Neural crest cell (in vitro differentiated cells): Measurements from ENCODE around the gene AUTS2. TPM values are rescaled to one million over a fixed set of nuclear protein-coding genes. Genes with fewer than 3 reads are reported as not detected.

Experiments used
- DNase-seq: peaks from one replicate; pipeline ENCODE4 v3.0.0; 2021; ENCODE audit warnings: low read depth, mixed read lengths, low spot score
- H3K27ac Mint-ChIP-seq: one replicate; pipeline ENCODE4 v1.8.0; 2021; ENCODE audit warnings: mild to moderate bottlenecking, mixed read lengths; ENCODE audit not compliant: unreplicated experiment
- H3K27me3 Mint-ChIP-seq: 2 replicates; pipeline ENCODE4 v1.8.0; 2021; ENCODE audit warnings: low read depth, mild to moderate bottlenecking, mixed read lengths
- H3K36me3 Mint-ChIP-seq: 2 replicates; pipeline ENCODE4 v1.8.0; 2021; ENCODE audit warnings: low read depth, mild to moderate bottlenecking, mixed read lengths
- H3K4me1 Mint-ChIP-seq: 2 replicates; pipeline ENCODE4 v1.8.0; 2021; ENCODE audit warnings: mixed read lengths
- H3K4me3 Mint-ChIP-seq: one replicate; pipeline ENCODE4 v1.8.0; 2021; ENCODE audit warnings: mild to moderate bottlenecking, mixed read lengths
- H3K9me3 Mint-ChIP-seq: 2 replicates; pipeline ENCODE4 v1.8.0; 2021; ENCODE audit warnings: mixed read lengths
- total RNA-seq: library from RNA; stranded (reverse); gene quantifications from 2 replicates; pipeline ENCODE4 v1.2.1, GENCODE V29; 2021
- TF ChIP-seq, protein P1 (sequence below): fragments of 200-600 bp; sonication (generic); conservative IDR thresholded peaks from 2 replicates; pipeline ENCODE4 v1.5.0; 2021; ENCODE audit warnings: antibody characterized with exemption, mild to moderate bottlenecking

AUTS2 gene
- total RNA-seq, 1 donor from 2014 or later = 152 TPM

DNA sequence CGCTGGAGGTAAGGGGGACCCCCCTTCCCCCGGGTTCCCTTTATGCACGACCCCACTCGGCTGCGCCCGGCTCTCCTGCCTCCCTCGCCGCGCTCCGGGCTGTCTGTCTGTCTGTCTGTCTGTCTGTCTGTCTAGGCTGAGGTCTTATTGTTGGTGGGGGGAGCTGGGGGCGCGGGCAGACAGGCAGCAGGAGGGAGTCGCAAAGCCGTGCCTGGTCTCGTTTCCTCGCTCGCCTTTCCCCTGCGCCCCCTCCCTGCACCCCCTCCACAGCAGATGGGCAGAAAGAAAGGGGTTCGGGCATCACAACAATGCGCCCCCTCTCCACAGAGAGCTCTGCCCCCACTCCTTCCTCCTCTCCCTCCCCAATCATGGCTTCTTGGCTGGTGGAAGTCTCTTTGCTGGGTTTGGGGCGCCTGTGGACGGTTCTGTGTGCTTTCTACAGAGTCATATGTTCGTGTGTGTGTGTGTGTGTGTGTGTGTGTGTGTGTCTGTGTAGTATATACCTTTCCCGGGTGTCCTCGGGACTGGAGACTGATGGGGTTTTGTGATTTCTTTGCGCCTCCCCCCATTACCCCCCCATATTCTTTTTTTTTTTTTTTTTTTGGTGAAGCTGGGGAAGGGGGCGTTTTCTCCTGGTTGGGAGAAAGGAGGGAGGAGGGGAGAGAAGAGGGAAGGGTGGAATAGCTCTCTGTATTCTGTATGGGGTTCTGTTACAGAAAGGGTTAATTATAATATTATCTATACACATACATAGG lies 1.9 kb downstream of the AUTS2 start:
- DNase-seq = no peak
- Mint-ChIP-seq H3K4me3 (no peak overlapping the region), H3K27ac (peak overlapping the region; percentile 89), H3K4me1 (peaks cover 18% of the 10 kb centered on the region), H3K36me3 (no peaks in the 10 kb centered on the region), H3K9me3 (no peaks in the 10 kb centered on the region), H3K27me3 (peaks cover 23% of the 10 kb centered on the region)
- TF ChIP-seq, protein P1, sequence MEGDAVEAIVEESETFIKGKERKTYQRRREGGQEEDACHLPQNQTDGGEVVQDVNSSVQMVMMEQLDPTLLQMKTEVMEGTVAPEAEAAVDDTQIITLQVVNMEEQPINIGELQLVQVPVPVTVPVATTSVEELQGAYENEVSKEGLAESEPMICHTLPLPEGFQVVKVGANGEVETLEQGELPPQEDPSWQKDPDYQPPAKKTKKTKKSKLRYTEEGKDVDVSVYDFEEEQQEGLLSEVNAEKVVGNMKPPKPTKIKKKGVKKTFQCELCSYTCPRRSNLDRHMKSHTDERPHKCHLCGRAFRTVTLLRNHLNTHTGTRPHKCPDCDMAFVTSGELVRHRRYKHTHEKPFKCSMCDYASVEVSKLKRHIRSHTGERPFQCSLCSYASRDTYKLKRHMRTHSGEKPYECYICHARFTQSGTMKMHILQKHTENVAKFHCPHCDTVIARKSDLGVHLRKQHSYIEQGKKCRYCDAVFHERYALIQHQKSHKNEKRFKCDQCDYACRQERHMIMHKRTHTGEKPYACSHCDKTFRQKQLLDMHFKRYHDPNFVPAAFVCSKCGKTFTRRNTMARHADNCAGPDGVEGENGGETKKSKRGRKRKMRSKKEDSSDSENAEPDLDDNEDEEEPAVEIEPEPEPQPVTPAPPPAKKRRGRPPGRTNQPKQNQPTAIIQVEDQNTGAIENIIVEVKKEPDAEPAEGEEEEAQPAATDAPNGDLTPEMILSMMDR = no peak

DNA sequence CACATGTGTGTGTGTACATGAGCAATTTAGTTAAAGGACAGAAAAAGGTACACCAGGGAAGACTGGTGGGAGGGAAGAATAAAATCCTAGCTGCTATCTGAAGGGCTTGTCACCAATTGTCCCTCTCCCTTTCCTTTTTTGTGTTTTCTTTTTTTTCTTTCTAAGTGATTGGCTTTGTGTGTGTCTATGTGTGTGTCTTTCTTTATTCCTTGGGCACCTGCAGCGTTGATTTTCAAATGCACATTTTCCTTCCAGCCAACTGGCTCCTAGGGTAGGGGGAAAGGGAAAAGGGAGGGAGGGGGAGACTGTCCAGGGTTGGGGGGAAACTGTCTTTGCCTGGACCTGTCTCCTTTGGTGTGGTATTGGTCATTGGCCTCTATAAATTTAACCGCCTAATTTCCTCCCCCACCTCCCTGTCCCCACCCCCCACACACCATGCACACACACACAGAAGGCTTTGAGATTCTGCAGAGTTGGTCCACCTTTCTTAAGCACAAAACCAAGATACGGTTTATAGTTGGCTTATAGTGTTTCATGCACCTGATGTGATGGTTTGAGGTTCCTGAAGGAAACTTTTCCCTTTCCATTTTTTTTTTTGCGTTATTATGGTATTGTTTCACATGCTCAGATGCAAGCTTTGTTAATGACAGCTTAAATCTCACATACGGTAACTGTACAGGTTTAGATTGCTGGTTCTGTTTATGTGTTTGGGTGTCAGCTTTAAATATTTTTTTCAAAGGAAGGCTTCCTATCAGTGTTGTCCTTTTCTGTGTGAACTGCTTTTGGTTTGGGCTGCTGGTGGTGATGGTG lies 2.6 kb downstream of the AUTS2 start:
- Mint-ChIP-seq H3K4me3 (no peak overlapping the region), H3K27ac (no peak overlapping the region), H3K36me3 (no peaks in the 10 kb centered on the region), H3K4me1 (peaks cover 18% of the 10 kb centered on the region), H3K9me3 (no peaks in the 10 kb centered on the region), H3K27me3 (peaks cover 15% of the 10 kb centered on the region)
- TF ChIP-seq, protein P1 = no peak
- no peak for DNase-seq

DNA sequence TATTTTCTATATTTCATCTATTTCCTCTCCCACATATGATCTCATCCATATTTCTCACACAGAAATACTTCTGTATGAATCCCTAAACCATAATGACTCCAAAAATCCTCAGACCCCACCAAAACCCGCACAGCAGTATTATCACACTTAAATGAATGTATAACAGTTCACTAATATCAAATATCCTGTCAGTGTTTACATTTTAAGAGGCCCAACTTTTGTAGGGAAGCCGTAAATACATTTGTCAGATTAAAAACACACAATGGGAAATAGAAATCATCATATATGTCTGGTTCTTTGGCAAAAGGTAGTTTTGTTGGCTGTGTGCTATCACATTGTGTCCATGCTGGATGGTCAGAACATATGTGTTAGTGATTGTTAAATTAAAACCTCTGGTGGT lies 4.2 kb downstream of the AUTS2 start:
- Mint-ChIP-seq H3K4me3 (no peak overlapping the region), H3K36me3 (no peaks in the 10 kb centered on the region), H3K27ac (no peak overlapping the region), H3K27me3 (peaks cover 10% of the 10 kb centered on the region), H3K9me3 (no peaks in the 10 kb centered on the region), H3K4me1 (peaks cover 10% of the 10 kb centered on the region)
- TF ChIP-seq, protein P1 = no peak
- no peak for DNase-seq

DNA sequence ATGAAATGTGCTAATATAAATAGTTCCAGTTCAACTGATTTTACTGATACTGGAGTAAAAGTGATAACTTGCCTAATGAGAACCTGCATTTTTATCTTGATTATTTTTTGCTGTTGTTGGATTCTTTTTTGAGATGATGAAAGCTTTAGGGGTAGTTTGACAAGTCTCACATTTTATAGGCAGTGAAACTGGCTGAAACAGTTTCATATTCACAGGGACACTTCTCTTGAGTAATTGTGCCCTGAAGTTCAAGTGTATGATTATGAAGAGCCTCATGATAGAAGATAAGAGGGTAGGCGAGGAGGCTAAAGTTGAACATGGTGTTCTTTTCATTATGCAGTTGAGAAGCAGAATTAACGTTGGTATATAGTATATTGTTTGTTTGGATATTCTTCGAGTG lies 5.1 kb downstream of the AUTS2 start:
- TF ChIP-seq, protein P1 = no peak
- H3K9me3 Mint-ChIP-seq = no peaks in the 10 kb centered on the region
- peaks cover 10% of the 10 kb centered on the region for H3K27me3 Mint-ChIP-seq
- H3K36me3 Mint-ChIP-seq = no peaks in the 10 kb centered on the region
- H3K4me1 Mint-ChIP-seq = peaks cover 10% of the 10 kb centered on the region
- H3K27ac Mint-ChIP-seq = no peak overlapping the region
- no peak overlapping the region for H3K4me3 Mint-ChIP-seq
- DNase-seq = no peak

DNA sequence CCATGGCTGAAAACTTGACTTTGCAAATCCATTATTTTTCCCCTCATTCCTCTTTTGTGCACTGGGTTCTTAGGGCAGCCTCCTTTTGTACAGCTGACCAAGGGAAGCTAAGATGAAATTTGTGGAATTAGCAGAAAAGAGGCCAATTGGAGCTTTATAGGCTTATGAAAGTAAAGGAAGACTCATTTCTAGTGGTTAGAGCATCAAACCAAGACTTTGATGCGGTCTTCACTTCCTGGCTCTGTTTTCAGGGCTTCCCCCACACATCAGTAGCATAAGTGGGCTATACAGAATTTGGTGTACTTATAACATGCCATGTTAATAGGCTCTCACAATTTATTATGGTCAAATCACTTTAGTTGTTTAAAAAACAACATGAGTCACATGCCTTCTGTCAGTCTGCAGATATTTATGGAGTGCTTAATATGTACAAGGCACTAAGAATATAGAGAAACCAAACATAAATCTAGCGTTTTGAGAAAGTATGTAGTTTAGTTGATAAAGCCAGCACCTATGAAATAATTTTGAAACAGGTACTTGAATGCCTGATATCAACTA lies 5.7 kb downstream of the AUTS2 start:
- Mint-ChIP-seq H3K27ac (no peak overlapping the region), H3K9me3 (no peaks in the 10 kb centered on the region), H3K36me3 (no peaks in the 10 kb centered on the region), H3K27me3 (peaks cover 16% of the 10 kb centered on the region), H3K4me3 (no peak overlapping the region), H3K4me1 (peaks cover 10% of the 10 kb centered on the region)
- DNase-seq = no peak
- TF ChIP-seq, protein P1 = no peak
